ENCODE data around the gene NATD1.

NATD1 gene

GRCh38 chr17:21189361-21189760, 63.8 kb downstream of the NATD1 start:
- DNase-seq: no peak

All from NCI-H524 treated with DMSO at 0.1 percent for 48 hours (cell line).